ENCODE measurements around the gene KCTD14.
A peak's percentile ranks its signal among the peaks of the same experiment; 100 is the strongest.
"Not testable (repeated sequence)": the region's sequence is repeated elsewhere in the genome, so short reads cannot be mapped to it uniquely, and the experiment has no call there.

Gene KCTD14

DNA sequence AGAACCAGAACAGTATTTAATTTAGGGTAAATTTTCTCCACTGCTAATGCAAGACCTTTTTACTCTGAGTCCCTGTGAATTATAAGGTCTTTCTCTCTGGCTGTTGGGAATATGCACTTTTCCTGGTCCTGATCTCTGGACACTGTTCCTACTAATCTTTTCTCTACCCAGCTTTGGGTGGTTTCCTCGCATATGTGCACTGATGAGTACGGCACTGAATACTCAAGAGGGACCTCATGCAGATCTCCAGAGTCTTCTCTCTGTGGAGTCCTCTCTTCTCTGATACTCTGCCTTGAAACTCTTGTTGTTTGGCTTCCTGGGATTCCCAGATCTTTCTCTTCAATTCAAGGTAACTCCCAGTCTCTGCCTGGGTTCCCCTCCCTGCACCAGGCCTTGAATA, 14.0 kb downstream of the KCTD14 start:
- in situ Hi-C loops (cut with HindIII; ENCODE audit: low pct_unique_long_range_greater_than_20kb, low sequenced_read_pairs), result no loop called here
- DNase-seq (ENCODE audit: low read depth in 1 of 2, low spot score in 1 of 2), result no peak
- no peak for TF ChIP-seq JUND (IDR thresholded peaks at IDR 0.05; ENCODE audit: low read depth)

- peak in 1 of 2 experiments; percentile 90 for DNase-seq (ENCODE audit: low read depth in 1 of 2, low spot score in 1 of 2)
- no peak for TF ChIP-seq JUND (IDR thresholded peaks at IDR 0.05; ENCODE audit: low read depth)
- in situ Hi-C loops (cut with HindIII; ENCODE audit: low pct_unique_long_range_greater_than_20kb, low sequenced_read_pairs), result no loop called here
Measured at GRCh38 chr11:78000193-78000592, 22.9 kb downstream of the KCTD14 start.

DNA sequence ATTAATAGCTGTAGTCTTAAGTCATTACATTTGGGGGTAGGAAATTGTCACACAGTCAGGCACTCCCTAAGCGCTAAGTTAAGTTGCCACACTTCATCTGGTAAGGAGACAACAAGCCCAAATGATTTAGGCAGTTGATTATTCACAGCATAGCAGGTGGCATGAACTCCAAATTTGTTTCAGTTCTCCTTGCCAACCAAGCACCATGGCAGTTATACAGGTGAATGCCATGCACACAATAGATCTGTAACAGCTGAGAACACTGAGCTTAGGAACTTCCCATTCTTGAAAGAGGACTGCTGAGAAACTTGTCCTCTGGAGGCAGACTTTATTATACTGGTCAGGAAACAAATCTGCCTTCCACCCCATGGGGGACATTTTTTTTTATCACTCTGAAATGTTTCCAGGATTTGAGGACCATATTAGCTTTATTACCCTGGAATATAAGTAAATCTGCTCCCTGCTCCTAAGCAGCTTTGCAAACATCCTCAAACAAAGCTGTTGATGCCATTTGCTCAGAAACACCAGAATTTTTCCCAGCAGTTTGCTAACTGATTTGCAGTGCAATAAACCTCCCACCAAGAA, 23.5 kb downstream of the KCTD14 start:
- in situ Hi-C loops (cut with HindIII; ENCODE audit: low pct_unique_long_range_greater_than_20kb, low sequenced_read_pairs), result no loop called here
- TF ChIP-seq JUND (IDR thresholded peaks at IDR 0.05; ENCODE audit: low read depth), result no peak
- DNase-seq (ENCODE audit: low read depth in 1 of 2, low spot score in 1 of 2), result no peak

DNA sequence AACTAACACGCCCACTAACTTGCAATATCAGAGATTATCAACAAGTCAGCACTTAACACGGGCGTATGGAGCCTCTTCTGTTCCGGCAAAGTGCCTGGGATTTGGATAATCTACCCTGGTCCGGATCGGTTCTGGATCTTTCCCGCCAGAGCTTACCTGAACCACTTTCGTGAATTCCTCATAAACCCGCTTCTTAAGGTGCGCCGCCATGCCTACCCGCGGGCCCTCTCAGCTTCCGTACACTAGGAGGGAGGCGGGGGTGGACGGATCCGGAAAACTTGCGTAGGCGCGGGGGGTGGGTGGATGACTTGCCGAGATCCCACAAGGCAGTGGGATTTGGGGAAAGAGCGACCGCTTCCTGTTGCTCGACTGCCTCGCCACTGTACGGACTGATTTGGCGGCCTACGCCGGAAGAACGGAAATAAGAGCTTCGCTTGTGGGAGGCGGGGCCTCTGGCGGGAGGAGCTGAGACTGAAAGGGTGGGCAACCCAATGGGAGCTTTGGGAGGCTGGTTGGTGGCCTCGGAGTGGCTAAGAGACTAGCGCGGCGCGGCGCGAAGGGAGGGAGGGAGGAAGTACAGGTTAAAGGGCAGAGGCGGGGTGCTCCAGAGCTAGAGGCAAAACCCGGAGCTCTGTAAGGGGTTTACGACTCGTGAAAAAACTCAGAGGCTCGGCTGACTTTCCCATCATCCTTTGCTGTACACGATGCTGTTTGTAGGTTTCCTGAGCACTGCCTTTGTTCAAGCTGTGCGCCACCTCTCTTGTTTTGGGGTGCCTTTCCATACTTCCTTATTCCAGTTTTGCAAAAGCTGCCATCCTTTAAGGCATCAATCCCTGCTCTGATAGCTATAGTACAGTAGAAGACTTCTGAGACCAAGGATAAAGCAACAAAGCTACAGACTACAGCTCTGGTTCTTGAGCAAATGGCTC, 28.4 kb downstream of the KCTD14 start, which contains the start of gene INTS4:
INTS4 (minus strand) TSS at position 235 of the 929 bp plus-strand sequence; CDS start at position 210, 25 bp downstream.
- no peak for TF ChIP-seq JUND (IDR thresholded peaks at IDR 0.05; ENCODE audit: low read depth)
- in situ Hi-C loops (cut with HindIII; ENCODE audit: low pct_unique_long_range_greater_than_20kb, low sequenced_read_pairs), result no loop called here
- peak; percentile 87 to 100 for DNase-seq (ENCODE audit: low read depth in 1 of 2, low spot score in 1 of 2)

GRCh38 chr11:77993902-77994301, 29.2 kb downstream of the KCTD14 start:
- no peak for DNase-seq (ENCODE audit: low read depth in 1 of 2, low spot score in 1 of 2)
- no peak for TF ChIP-seq JUND (IDR thresholded peaks at IDR 0.05; ENCODE audit: low read depth)
- in situ Hi-C loops (cut with HindIII; ENCODE audit: low pct_unique_long_range_greater_than_20kb, low sequenced_read_pairs), result no loop called here

DNA sequence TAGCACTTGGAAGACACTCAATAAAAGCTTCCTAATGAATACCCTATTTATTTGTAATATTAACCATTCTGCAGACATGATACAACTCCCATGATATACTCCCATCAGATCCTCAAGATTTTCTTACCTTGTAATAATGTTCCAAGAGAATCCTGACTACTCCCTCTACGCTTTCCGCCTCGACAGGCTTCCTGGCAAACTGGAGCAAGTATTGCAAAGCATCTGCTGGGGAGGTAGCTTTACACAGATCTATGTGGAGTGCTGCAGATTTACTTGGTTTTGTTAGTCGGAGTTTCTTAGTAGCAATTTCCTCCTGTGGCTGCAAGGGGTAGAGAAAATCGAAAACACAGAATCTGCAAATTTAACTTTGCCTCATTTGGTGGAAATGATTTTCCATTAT, 32.1 kb downstream of the KCTD14 start:
- DNase-seq (ENCODE audit: low read depth in 1 of 2, low spot score in 1 of 2), result no peak
- in situ Hi-C loops (cut with HindIII; ENCODE audit: low pct_unique_long_range_greater_than_20kb, low sequenced_read_pairs), result no loop called here
- no peak for TF ChIP-seq JUND (IDR thresholded peaks at IDR 0.05; ENCODE audit: low read depth)

DNA sequence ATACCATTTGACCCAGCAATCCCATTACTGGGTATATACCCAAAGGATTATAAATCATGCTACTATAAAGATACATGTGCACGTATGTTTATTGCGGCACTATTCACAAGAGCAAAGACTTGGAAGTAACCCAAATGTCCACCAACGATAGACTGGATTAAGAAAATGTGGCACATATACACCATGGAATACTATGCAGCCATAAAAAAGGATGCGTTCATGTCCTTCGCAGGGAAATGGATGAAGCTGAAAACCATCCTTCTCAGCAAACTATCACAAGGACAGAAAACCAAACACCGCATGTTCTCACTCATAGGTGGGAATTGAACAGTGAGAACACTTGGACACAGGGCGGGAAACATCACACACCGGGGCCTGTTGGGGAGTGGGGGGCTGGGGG, 36.6 kb downstream of the KCTD14 start:
- DNase-seq (ENCODE audit: low read depth in 1 of 2, low spot score in 1 of 2); in situ Hi-C loops (cut with HindIII; ENCODE audit: low pct_unique_long_range_greater_than_20kb, low sequenced_read_pairs): not testable (repeated sequence)

GRCh38 chr11:77981346-77981947, 41.6 kb downstream of the KCTD14 start:
- in situ Hi-C loops (cut with HindIII; ENCODE audit: low pct_unique_long_range_greater_than_20kb, low sequenced_read_pairs), result no loop called here
- no peak for DNase-seq (ENCODE audit: low read depth in 1 of 2, low spot score in 1 of 2)
- TF ChIP-seq JUND (IDR thresholded peaks at IDR 0.05; ENCODE audit: low read depth), result no peak

- TF ChIP-seq JUND (IDR thresholded peaks at IDR 0.05; ENCODE audit: low read depth), result no peak
- DNase-seq (ENCODE audit: low read depth in 1 of 2, low spot score in 1 of 2), result no peak
- in situ Hi-C loops (cut with HindIII; ENCODE audit: low pct_unique_long_range_greater_than_20kb, low sequenced_read_pairs), result no loop called here
Measured at GRCh38 chr11:77968337-77968736, 54.7 kb downstream of the KCTD14 start.

DNA sequence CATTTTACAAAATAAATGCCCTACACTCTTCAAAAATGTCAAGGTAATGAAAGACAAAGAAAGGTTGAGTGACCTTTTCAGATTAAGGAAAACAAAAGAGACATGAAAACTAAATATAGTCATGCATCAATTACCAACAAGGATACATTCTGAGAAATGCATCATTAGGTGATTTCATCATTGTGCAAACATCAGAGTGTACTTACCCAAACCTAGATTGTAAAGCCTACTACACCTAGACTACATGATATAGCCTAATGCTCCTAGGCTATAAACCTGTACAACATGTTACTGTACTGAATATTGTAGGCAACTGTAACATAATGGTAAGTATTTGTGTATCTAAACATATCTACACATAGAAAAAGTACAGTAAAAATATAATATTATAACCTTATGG, 55.3 kb downstream of the KCTD14 start:
- DNase-seq (ENCODE audit: low read depth in 1 of 2, low spot score in 1 of 2), result no peak
- in situ Hi-C loops (cut with HindIII; ENCODE audit: low pct_unique_long_range_greater_than_20kb, low sequenced_read_pairs), result no loop called here
- no peak for TF ChIP-seq JUND (IDR thresholded peaks at IDR 0.05; ENCODE audit: low read depth)

DNA sequence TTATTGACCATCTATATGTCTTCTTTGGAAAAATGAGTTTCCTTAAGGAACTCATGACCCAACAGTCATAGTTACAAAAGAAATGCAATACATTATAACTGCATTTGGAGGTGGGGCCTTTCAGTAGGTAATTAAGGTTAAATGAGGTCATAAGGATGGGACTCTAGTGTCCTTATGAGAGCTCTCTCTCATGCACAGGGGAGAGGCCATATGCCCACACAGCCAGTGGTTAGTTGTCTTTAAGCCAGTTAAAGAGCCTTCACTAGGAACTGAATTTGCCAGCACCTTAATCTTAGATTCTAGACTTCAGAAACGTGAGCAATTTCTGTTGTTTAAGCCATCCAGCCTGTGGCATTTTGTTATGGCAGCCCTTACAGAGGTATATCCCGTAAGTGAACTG, 56.0 kb downstream of the KCTD14 start:
- DNase-seq (ENCODE audit: low read depth in 1 of 2, low spot score in 1 of 2), result no peak

DNA sequence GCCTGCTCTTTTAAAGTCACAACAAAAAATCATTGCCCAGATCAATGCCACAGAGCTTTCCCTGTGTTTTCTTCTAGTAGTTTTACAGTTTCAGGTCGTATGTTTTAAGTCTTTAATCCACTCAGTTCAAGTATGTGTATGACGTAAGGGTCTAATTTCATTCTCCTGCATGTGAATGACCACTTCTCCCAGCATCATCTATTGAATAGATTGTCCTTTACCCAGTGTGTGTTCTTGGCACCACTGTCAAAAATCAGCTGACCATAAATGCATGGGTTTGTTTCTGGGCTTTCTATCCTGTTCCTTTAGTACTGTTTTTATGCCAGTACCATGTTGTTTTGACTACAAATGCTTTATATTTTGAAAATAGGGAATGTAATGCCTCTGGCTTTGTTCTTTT, 56.7 kb downstream of the KCTD14 start:
- in situ Hi-C loops (cut with HindIII; ENCODE audit: low pct_unique_long_range_greater_than_20kb, low sequenced_read_pairs), result no loop called here
- no peak for DNase-seq (ENCODE audit: low read depth in 1 of 2, low spot score in 1 of 2)
- TF ChIP-seq JUND (IDR thresholded peaks at IDR 0.05; ENCODE audit: low read depth), result no peak

More for the DNA sequence above, 56.0 kb downstream of the KCTD14 start:
- TF ChIP-seq JUND (IDR thresholded peaks at IDR 0.05; ENCODE audit: low read depth), result no peak
- in situ Hi-C loops (cut with HindIII; ENCODE audit: low pct_unique_long_range_greater_than_20kb, low sequenced_read_pairs), result no loop called here

Measured in T47D (cell line).